ENCODE measurements around the gene ZBTB8B.

Gene ZBTB8B

DNA sequence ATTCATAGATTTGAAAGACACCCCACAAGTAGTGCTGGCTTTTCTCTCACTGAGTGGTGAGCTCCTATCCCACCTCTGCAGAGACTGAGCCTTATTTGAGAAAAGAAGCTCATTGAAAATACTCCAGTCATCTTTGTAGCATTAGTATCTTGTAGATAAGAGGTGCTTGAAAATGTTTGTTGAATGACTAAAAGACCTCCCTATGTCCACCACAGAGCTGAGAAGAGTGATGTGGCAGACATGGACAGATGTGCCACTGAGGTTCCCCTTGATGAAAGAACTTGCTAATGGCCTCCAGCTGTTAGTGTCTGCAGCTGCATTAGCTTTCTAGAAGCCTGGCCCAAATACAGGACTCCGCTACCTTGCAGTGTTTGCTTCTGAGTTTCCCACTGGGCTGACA is 45.1 kb downstream of the ZBTB8B start:
- FAIRE-seq: no peak

Measured in endometrium (tissue), 2 donors.